Subcutaneous abdominal adipose tissue (tissue), 5 donors: ENCODE data around the gene KCNK4.

Experiments
- H3K27ac ChIP-seq: one replicate; pipeline ENCODE4 v1.7.0; 2013; ENCODE audit warnings: low read depth, mild to moderate bottlenecking, inconsistent platforms, low read length, moderate library complexity
- H3K27me3 ChIP-seq, 5 donors: one replicate each; pipeline ENCODE4 v1.7.0; 2013; ENCODE audit warnings: low read length in 5 of 5, inconsistent platforms in 1 of 5; ENCODE audit not compliant: control insufficient read depth in 5 of 5, insufficient read depth in 4 of 5
- H3K36me3 ChIP-seq, 5 donors: one replicate each; pipeline ENCODE4 v1.7.0; 2013; ENCODE audit warnings: low read length in 5 of 5; ENCODE audit not compliant: control insufficient read depth in 5 of 5, insufficient read depth in 5 of 5
- H3K4me1 ChIP-seq, 5 donors: one replicate each; pipeline ENCODE4 v1.7.0; 2013; ENCODE audit warnings: low read length in 5 of 5, mild to moderate bottlenecking in 3 of 5, moderate library complexity in 1 of 5; ENCODE audit not compliant: control insufficient read depth in 5 of 5, insufficient read depth in 5 of 5
- H3K4me3 ChIP-seq, 5 donors: one replicate each; pipeline ENCODE4 v1.7.0; 2013; ENCODE audit warnings: low read length in 5 of 5, low read depth in 1 of 5
- H3K9ac ChIP-seq, 5 donors: one replicate each; pipeline ENCODE4 v1.7.0; 2013; ENCODE audit warnings: low read length in 5 of 5, mild to moderate bottlenecking in 4 of 5, moderate library complexity in 3 of 5
- H3K9me3 ChIP-seq, 5 donors: one replicate each; pipeline ENCODE4 v1.7.0; 2013; ENCODE audit warnings: low read length in 5 of 5; ENCODE audit not compliant: control insufficient read depth in 5 of 5
- donor health status: healthy.
- donor health status: healthy.
- donor health status: healthy.
- donor health status: healthy.
- donor health status: healthy.

KCNK4 gene

DNA sequence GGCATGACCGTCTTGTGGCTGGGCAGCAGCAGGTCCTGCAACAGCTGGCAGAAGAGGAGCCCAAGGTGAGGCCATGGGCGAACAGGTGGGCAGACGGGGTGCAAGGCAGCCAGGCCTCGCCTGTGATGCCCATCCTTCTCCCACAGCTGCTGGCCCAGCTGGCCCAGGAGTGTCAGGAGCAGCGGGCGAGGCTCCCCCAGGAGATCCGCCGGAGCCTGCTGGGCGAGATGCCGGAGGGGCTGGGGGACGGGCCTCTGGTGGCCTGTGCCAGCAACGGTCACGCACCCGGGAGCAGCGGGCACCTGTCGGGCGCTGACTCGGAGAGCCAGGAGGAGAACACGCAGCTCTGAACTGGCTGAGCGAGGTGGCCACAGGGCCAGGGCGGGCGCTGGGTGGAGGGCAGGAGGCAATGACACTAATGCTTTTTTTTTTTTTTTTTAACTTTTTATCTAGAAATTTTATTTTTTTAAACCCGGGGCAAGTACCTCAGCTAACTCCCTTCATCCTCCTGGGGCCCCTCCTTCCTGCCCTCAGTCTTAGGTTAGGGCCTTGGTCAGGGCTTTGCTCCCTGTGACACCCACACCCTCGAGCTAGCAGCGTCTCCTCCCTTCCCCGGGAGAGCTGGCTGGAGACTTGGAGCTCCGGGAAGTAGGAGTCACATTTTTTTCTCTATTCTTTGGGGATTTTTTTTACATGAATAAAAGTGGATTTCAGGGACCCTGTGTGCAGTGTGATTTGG lies 23.7 kb upstream of the KCNK4 start:
- Histone ChIP-seq H3K4me3 (no peak overlapping the region), H3K27ac (peak overlapping the region; percentile 99), H3K36me3 (peaks cover 0 to 41% (median 39%) of the 10 kb centered on the region in 5 donors), H3K9me3 (peaks cover 0 to 3% (median 0%) of the 10 kb centered on the region in 5 donors), H3K27me3 (peaks cover 0 to 13% (median 0%) of the 10 kb centered on the region in 5 donors), H3K4me1 (peaks cover 26 to 47% (median 36%) of the 10 kb centered on the region in 5 donors), H3K9ac (peak overlapping the region in 4 of 5 donors; percentile 60 to 91 (median 86))

DNA sequence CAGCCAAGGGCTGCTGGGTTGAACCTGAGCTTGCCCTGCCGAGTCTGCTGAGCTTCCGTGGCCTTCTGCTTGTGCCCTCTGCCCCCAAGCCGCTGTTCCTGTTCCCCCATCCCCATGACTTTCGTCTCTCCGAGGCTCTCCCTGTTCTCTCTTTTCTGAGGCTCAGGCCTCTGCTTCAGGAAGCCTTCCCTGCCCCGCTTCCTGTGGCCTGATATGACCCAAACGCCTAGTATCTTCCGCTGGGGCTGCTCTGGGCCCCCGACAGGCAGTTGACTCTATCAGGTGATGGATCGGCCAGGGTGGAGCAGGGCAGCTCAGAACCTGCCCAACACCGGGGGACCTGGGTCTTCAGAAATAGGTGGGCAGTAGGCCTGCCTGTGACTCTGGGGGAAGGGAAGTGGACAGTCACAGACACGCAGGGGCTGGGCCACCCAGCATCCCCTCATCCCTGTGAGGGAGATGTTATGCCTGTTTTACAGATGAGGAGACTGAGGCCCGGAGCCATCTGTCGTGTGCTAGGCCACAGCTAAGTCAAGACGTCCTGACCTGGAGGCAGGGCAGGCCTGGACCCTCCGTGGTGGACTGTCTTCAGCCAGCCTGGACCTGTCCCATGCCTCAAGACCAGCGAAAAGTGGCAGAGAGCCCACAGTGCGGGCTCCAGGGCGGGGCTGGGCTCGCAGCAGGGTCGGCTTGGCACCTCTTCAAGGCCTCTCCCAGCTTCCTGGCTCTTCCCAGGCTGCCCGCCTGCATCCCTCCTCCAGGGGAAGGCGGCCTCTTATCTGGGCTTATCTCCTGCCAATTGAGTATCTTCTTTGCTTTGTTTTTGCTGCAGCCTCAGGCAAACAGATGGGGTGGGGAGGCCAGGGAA lies 22.8 kb upstream of the KCNK4 start:
- peaks cover 0 to 32% (median 30%) of the 10 kb centered on the region in 5 donors for H3K36me3 ChIP-seq
- peak overlapping the region; percentile 99 for H3K27ac ChIP-seq
- peaks cover 0 to 13% (median 0%) of the 10 kb centered on the region in 5 donors for H3K27me3 ChIP-seq
- peaks cover 26 to 50% (median 36%) of the 10 kb centered on the region in 5 donors for H3K4me1 ChIP-seq
- peak overlapping the region in 4 of 5 donors; percentile 81 to 91 (median 90) for H3K9ac ChIP-seq
- peaks cover 0 to 3% (median 0%) of the 10 kb centered on the region in 5 donors for H3K9me3 ChIP-seq
- H3K4me3 ChIP-seq, result peak overlapping the region; percentile 69 to 92 (median 76)

DNA sequence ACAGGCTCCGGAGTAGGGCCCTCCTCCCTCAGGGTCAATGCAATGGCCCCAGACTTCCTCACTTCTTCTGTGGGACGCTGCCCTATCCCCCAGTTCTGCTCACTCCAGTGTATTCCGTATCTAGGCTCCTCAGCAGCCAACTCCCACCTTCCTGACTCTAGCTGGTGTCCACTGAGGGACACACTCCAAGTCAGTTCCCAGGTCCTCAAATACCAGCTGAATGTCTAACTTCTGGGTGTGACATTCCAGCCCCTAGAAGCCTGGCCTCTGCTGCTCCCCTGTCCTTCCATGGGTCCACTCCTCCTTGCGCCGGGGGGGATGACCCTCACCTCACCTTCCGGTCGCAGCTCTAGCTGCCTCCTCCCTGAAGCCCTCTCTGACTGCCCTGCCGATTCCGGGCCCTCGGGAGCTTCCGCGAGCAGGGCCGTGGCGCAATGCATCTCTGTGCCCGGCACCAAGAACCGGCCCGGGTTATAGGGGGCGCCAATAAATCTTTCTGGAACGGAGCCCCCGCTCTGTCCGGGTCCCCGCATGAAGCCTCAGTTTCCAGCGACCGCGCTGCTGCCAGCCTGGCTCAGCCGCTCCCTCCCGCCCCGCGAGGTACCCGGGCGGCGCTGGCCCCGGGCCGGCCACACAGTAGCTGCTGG lies 22.1 kb upstream of the KCNK4 start:
- peaks cover 0 to 13% (median 0%) of the 10 kb centered on the region in 5 donors for H3K27me3 ChIP-seq
- H3K9ac ChIP-seq, result peak overlapping the region; percentile 35 to 91 (median 89)
- H3K36me3 ChIP-seq, result peaks cover 0 to 25% (median 23%) of the 10 kb centered on the region in 5 donors
- peaks cover 0 to 3% (median 0%) of the 10 kb centered on the region in 5 donors for H3K9me3 ChIP-seq
- peaks cover 26 to 50% (median 36%) of the 10 kb centered on the region in 5 donors for H3K4me1 ChIP-seq
- peak overlapping the region; percentile 69 to 92 (median 76) for H3K4me3 ChIP-seq
- H3K27ac ChIP-seq, result peak overlapping the region; percentile 99

- peak overlapping the region; percentile 95 to 99 (median 96) for H3K9ac ChIP-seq
- peaks cover 26 to 50% (median 36%) of the 10 kb centered on the region in 5 donors for H3K4me1 ChIP-seq
- H3K27ac ChIP-seq, result peak overlapping the region; percentile 99
- peaks cover 0 to 13% (median 0%) of the 10 kb centered on the region in 5 donors for H3K27me3 ChIP-seq
- peaks cover 0 to 3% (median 0%) of the 10 kb centered on the region in 5 donors for H3K9me3 ChIP-seq
- H3K36me3 ChIP-seq, result peaks cover 0 to 18% (median 16%) of the 10 kb centered on the region in 5 donors
- H3K4me3 ChIP-seq, result peak overlapping the region; percentile 77 to 92 (median 89)
Measured at GRCh38 chr11:64269540-64270220, 21.4 kb upstream of the KCNK4 start.

- peaks cover 0 to 3% (median 0%) of the 10 kb centered on the region in 5 donors for H3K9me3 ChIP-seq
- no peak overlapping the region for H3K27ac ChIP-seq
- no peak overlapping the region for H3K4me3 ChIP-seq
- peaks cover 0 to 37% (median 22%) of the 10 kb centered on the region in 5 donors for H3K36me3 ChIP-seq
- no peak overlapping the region for H3K9ac ChIP-seq
- H3K27me3 ChIP-seq, result peaks cover 0 to 7% (median 0%) of the 10 kb centered on the region in 5 donors
- peaks cover 11 to 19% (median 16%) of the 10 kb centered on the region in 5 donors for H3K4me1 ChIP-seq
Measured at GRCh38 chr11:64275031-64275800, 15.9 kb upstream of the KCNK4 start.

GRCh38 chr11:64275841-64276240 lies 15.3 kb upstream of the KCNK4 start:
- Histone ChIP-seq H3K27ac (no peak overlapping the region), H3K9ac (peak overlapping the region in 1 of 5 donors; percentile 43)

GRCh38 chr11:64276653-64277431 lies 14.3 kb upstream of the KCNK4 start:
- no peaks in the 10 kb centered on the region for H3K27me3 ChIP-seq
- H3K4me3 ChIP-seq, result no peak overlapping the region
- H3K4me1 ChIP-seq, result peaks cover 0 to 8% (median 6%) of the 10 kb centered on the region in 5 donors
- no peaks in the 10 kb centered on the region for H3K9me3 ChIP-seq
- no peak overlapping the region for H3K27ac ChIP-seq
- peak overlapping the region in 2 of 5 donors; percentile 13 to 41 for H3K9ac ChIP-seq
- H3K36me3 ChIP-seq, result peaks cover 0 to 38% (median 22%) of the 10 kb centered on the region in 5 donors

More at GRCh38 chr11:64275841-64276240, 15.3 kb upstream of the KCNK4 start:
- H3K27me3 ChIP-seq, result peaks cover 0 to 5% (median 0%) of the 10 kb centered on the region in 5 donors
- H3K9me3 ChIP-seq, result peaks cover 0 to 1% (median 0%) of the 10 kb centered on the region in 5 donors
- H3K4me1 ChIP-seq, result peaks cover 5 to 14% (median 12%) of the 10 kb centered on the region in 5 donors
- no peak overlapping the region for H3K4me3 ChIP-seq
- peaks cover 0 to 37% (median 22%) of the 10 kb centered on the region in 5 donors for H3K36me3 ChIP-seq

DNA sequence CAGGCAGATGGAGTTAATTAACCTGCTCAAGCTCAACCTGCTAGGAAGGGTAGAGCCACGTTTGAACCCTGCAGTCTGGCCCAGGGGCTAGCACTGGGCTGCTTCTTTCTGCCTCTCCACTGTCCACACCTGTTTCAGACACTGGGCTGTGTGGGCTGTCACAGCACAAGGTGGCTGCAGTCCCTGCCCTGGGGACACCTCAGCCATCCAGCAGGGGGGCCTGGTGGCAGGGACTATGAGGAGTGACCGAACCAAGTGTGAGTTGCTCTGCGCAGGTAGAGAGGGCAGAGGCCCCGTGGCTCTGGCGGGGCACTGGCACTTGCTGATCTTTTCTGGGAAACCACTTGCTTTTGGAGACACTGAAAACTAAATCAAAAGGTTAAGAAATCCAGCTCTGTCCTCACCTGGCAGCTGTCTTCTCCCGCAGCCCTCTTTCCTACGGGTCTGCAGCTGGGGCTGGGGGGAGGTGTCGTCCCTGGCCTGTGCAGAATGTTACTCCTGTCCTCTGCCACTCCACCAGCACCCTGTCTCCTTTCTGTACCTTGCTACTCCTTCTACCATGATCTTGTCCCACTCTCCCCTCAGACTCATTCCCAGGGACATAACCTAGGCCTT lies 12.4 kb upstream of the KCNK4 start:
- peaks cover 0 to 42% (median 26%) of the 10 kb centered on the region in 5 donors for H3K36me3 ChIP-seq
- H3K27me3 ChIP-seq, result no peaks in the 10 kb centered on the region
- no peak overlapping the region for H3K4me3 ChIP-seq
- no peak overlapping the region for H3K27ac ChIP-seq
- no peaks in the 10 kb centered on the region for H3K9me3 ChIP-seq
- peaks cover 0 to 11% (median 7%) of the 10 kb centered on the region in 5 donors for H3K4me1 ChIP-seq
- no peak overlapping the region for H3K9ac ChIP-seq
